SK-N-SH treated with all-trans-retinoic acid at 6 μM for 48 hours (cell line): ENCODE measurements around the gene KDM4B.
"Not testable (repeated sequence)": the region's sequence is repeated elsewhere in the genome, so short reads cannot be mapped to it uniquely, and the experiment has no call there.

Experiments used
- ATAC-seq: fragments of 200-7000 bp; cut with Tn5 transposase; 3 replicates; pipeline ENCODE4 v1.9.1; 2020; ENCODE audit warnings: mild to moderate bottlenecking, moderate library complexity
- ARNTL ChIP-seq: fragments of 450-650 bp; formaldehyde crosslinking; IDR thresholded peaks from 2 replicates; pipeline ENCODE4 v1.5.0; 2020; ENCODE audit warnings: low read depth, mild to moderate bottlenecking, moderate library complexity, borderline replicate concordance
- BACH2 ChIP-seq: fragments of 250-450 bp; sonication (Bioruptor Pico); IDR thresholded peaks from 2 replicates; pipeline ENCODE4 v1.9.0; 2021; ENCODE audit warnings: mild to moderate bottlenecking, borderline replicate concordance
- CREB5 ChIP-seq: fragments of 250-450 bp; sonication (Bioruptor Pico); IDR thresholded peaks from 2 replicates; pipeline ENCODE4 v1.5.1; 2020; ENCODE audit warnings: low read depth, mild to moderate bottlenecking, moderate library complexity
- CSDC2 ChIP-seq: fragments of 250-450 bp; sonication (Bioruptor Pico); IDR thresholded peaks from 2 replicates; pipeline ENCODE4 v1.5.0; 2020; ENCODE audit warnings: mild to moderate bottlenecking, moderate library complexity
- CSRNP3 ChIP-seq: fragments of 250-450 bp; sonication (Bioruptor Pico); IDR thresholded peaks from 2 replicates; pipeline ENCODE4 v1.5.1; 2021; ENCODE audit warnings: mild to moderate bottlenecking, moderate library complexity
- ESRRG ChIP-seq: fragments of 250-450 bp; sonication (Bioruptor Pico); IDR thresholded peaks from 2 replicates; pipeline ENCODE4 v1.6.1; 2021; ENCODE audit warnings: mild to moderate bottlenecking
- GLIS3 ChIP-seq: fragments of 250-450 bp; sonication (Bioruptor Pico); IDR thresholded peaks from 2 replicates; pipeline ENCODE4 v1.5.0; 2020; ENCODE audit warnings: mild to moderate bottlenecking, moderate library complexity
- ISL1 ChIP-seq: fragments of 250-450 bp; sonication (Bioruptor Pico); IDR thresholded peaks from 2 replicates; pipeline ENCODE4 v2.1.2; 2022; ENCODE audit warnings: mild to moderate bottlenecking, moderate library complexity
- OSR1 ChIP-seq: fragments of 250-450 bp; sonication (Bioruptor Pico); IDR thresholded peaks from 2 replicates; pipeline ENCODE4 v1.8.0; 2022; ENCODE audit warnings: moderate library complexity, mild to moderate bottlenecking, inconsistent platforms
- PATZ1 ChIP-seq: fragments of 250-450 bp; sonication (Bioruptor Pico); IDR thresholded peaks from 2 replicates; pipeline ENCODE4 v1.8.0; 2020; ENCODE audit warnings: mild to moderate bottlenecking, moderate library complexity, borderline replicate concordance
- POU6F1 ChIP-seq: fragments of 250-450 bp; sonication (Bioruptor Pico); IDR thresholded peaks from 2 replicates; pipeline ENCODE4 v1.8.0; 2021; ENCODE audit warnings: low read depth, mild to moderate bottlenecking, moderate library complexity, borderline replicate concordance
- RARB ChIP-seq: fragments of 250-450 bp; sonication (Bioruptor Pico); IDR thresholded peaks from 2 replicates; pipeline ENCODE4 v1.8.0; 2021; ENCODE audit warnings: mild to moderate bottlenecking, moderate library complexity
- SNAI2 ChIP-seq: fragments of 250-450 bp; sonication (Bioruptor Pico); IDR thresholded peaks from 2 replicates; pipeline ENCODE4 v1.5.0; 2020; ENCODE audit warnings: mild to moderate bottlenecking, moderate library complexity
- TCF4 ChIP-seq: fragments of 250-450 bp; sonication (Bioruptor Pico); IDR thresholded peaks from 2 replicates; pipeline ENCODE4 v1.8.0; 2021; ENCODE audit warnings: mild to moderate bottlenecking, moderate library complexity, borderline replicate concordance
- TOX ChIP-seq: fragments of 250-450 bp; sonication (Bioruptor Pico); IDR thresholded peaks from 2 replicates; pipeline ENCODE4 v1.8.0; 2021; ENCODE audit warnings: mild to moderate bottlenecking, moderate library complexity, borderline replicate concordance
- ZC3H10 ChIP-seq: fragments of 250-450 bp; sonication (Bioruptor Pico); IDR thresholded peaks from 2 replicates; pipeline ENCODE4 v1.5.1; 2021; ENCODE audit warnings: mild to moderate bottlenecking, moderate library complexity
- ZFP3 ChIP-seq: fragments of 250-450 bp; sonication (Bioruptor Pico); IDR thresholded peaks from 2 replicates; pipeline ENCODE4 v1.5.0; 2020; ENCODE audit warnings: mild to moderate bottlenecking, moderate library complexity
- ZNF565 ChIP-seq: fragments of 450-650 bp; formaldehyde crosslinking; conservative IDR thresholded peaks from 2 replicates; pipeline ENCODE4 v1.5.0; 2020; ENCODE audit warnings: low read depth, mild to moderate bottlenecking, moderate library complexity
- ZNF70 ChIP-seq: fragments of 450-650 bp; formaldehyde crosslinking; IDR thresholded peaks from 2 replicates; pipeline ENCODE4 v1.5.0; 2020; ENCODE audit warnings: mild to moderate bottlenecking, moderate library complexity
- ZNF8 ChIP-seq: fragments of 450-650 bp; formaldehyde crosslinking; IDR thresholded peaks from 2 replicates; pipeline ENCODE4 v1.5.0; 2020; ENCODE audit warnings: mild to moderate bottlenecking, moderate library complexity

The KDM4B gene

GRCh38 chr19:4937060-4937459 is 31.9 kb upstream of the KDM4B start (continued):
- TF ChIP-seq PATZ1 (CRISPR knock-in tag) (no peak), ZNF8 (CRISPR knock-in tag) (no peak), CSRNP3 (CRISPR knock-in tag) (no peak), GLIS3 (CRISPR knock-in tag) (no peak), ISL1 (no peak), BACH2 (CRISPR knock-in tag) (no peak), CSDC2 (CRISPR knock-in tag) (no peak), TCF4 (CRISPR knock-in tag) (no peak), ESRRG (CRISPR knock-in tag) (no peak)

- not testable (repeated sequence) for ATAC-seq
Measured at GRCh38 chr19:4938461-4938860, 30.5 kb upstream of the KDM4B start.

- no peak for ATAC-seq
- TF ChIP-seq PATZ1 (CRISPR knock-in tag) (no peak), ESRRG (CRISPR knock-in tag) (no peak), RARB (CRISPR knock-in tag) (no peak), ARNTL (no peak), CREB5 (no peak), ZC3H10 (CRISPR knock-in tag) (no peak), SNAI2 (CRISPR knock-in tag) (no peak), ZNF70 (CRISPR knock-in tag) (no peak), ZNF8 (CRISPR knock-in tag) (no peak), TCF4 (CRISPR knock-in tag) (no peak), GLIS3 (CRISPR knock-in tag) (no peak), ZFP3 (no peak), ZNF565 (CRISPR knock-in tag) (no peak), CSDC2 (CRISPR knock-in tag) (no peak), OSR1 (no peak), TOX (CRISPR knock-in tag) (no peak), POU6F1 (CRISPR knock-in tag) (no peak)
Measured at GRCh38 chr19:4939466-4939865, 29.4 kb upstream of the KDM4B start.

- not testable (repeated sequence) for ATAC-seq
Measured at GRCh38 chr19:4941638-4942169, 27.2 kb upstream of the KDM4B start.

- not testable (repeated sequence) for ATAC-seq
Measured at GRCh38 chr19:4950650-4951049, 18.3 kb upstream of the KDM4B start.
